Thoracic aorta (tissue), 2 donors: Measurements from ENCODE around the gene DNAH1. TPM values are rescaled to one million over a fixed set of nuclear protein-coding genes. Genes with fewer than 3 reads are reported as not detected.

ENCODE experiments used
- ATAC-seq: fragments of 150-250 bp; one replicate; pipeline ENCODE4 v1.8.0; 2017; ENCODE audit warnings: low read depth; ENCODE audit not compliant: insufficient number of reproducible peaks, low FRiP score
- DNase-seq: peaks from one replicate; pipeline ENCODE4 v3.0.0-alpha.2; 2020; ENCODE audit warnings: low spot score
- H3K27ac ChIP-seq, 2 donors: fragments of 200-600 bp; sonication (generic); 1 replicate in 1 of 2; 2 replicates in 1 of 2; pipeline ENCODE4 v1.5.1; 2016; ENCODE audit warnings: mild to moderate bottlenecking in 2 of 2, moderate library complexity in 2 of 2
- H3K27me3 ChIP-seq: fragments of 200-600 bp; sonication (generic); replicated peaks from 2 replicates; pipeline ENCODE4 v1.6.0; 2016; ENCODE audit warnings: mild to moderate bottlenecking; ENCODE audit not compliant: insufficient read depth
- H3K36me3 ChIP-seq: fragments of 200-600 bp; sonication (generic); one replicate; pipeline ENCODE4 v1.5.1; 2016
- H3K4me1 ChIP-seq, 2 donors: fragments of 200-600 bp; sonication (generic); 1 replicate in 1 of 2; 2 replicates in 1 of 2; pipeline versions ENCODE4 v1.5.1 to v1.6.0; 2016; ENCODE audit warnings: low read depth in 2 of 2, mild to moderate bottlenecking in 1 of 2; ENCODE audit not compliant: control insufficient read depth in 1 of 2
- H3K4me3 ChIP-seq: fragments of 200-600 bp; sonication (generic); 2 replicates; pipeline ENCODE4 v1.5.1; 2016; ENCODE audit warnings: mild to moderate bottlenecking
- H3K9me3 ChIP-seq: fragments of 200-600 bp; sonication (generic); 2 replicates; pipeline ENCODE4 v1.5.1; 2016
- CTCF ChIP-seq: fragments of 200-600 bp; sonication (generic); IDR thresholded peaks from one replicate; pipeline ENCODE4 v1.5.1; 2019; ENCODE audit warnings: antibody characterized with exemption
- total RNA-seq, 2 donors: library from RNA; depleted of rRNA; stranded (reverse); fragments of >200 nt; gene quantifications; one replicate each; pipeline versions ENCODE4 v1.1.0 to v1.2.3, GENCODE V29; 2016

DNAH1 gene
- total RNA-seq, 2 donors from 2014 or later, result 14.6 to 21.0 TPM

GRCh38 chr3:52400275-52400793 is 84.2 kb downstream of the DNAH1 start:
- H3K27ac ChIP-seq, result no peak overlapping the region
- ATAC-seq (no peak), DNase-seq (no peak)
- H3K9me3 ChIP-seq, result no peaks in the 10 kb centered on the region
- no peak overlapping the region for H3K4me3 ChIP-seq
- no peak for TF ChIP-seq CTCF
- H3K4me1 ChIP-seq, result no peaks in the 10 kb centered on the region
- peaks cover 50% of the 10 kb centered on the region for H3K36me3 ChIP-seq
- H3K27me3 ChIP-seq, result no peaks in the 10 kb centered on the region

- DNase-seq, result no peak
- Histone ChIP-seq H3K27ac (no peak overlapping the region), H3K27me3 (no peaks in the 10 kb centered on the region), H3K4me1 (no peaks in the 10 kb centered on the region), H3K9me3 (no peaks in the 10 kb centered on the region), H3K4me3 (no peak overlapping the region), H3K36me3 (peaks cover 56% of the 10 kb centered on the region)
- no peak for ATAC-seq
- TF ChIP-seq CTCF, result no peak
Measured at GRCh38 chr3:52401021-52401420, 84.9 kb downstream of the DNAH1 start.

- DNase-seq (no peak), ATAC-seq (no peak)
- no peaks in the 10 kb centered on the region for H3K9me3 ChIP-seq
- no peak overlapping the region for H3K27ac ChIP-seq
- no peak for TF ChIP-seq CTCF
- H3K36me3 ChIP-seq, result peaks cover 62% of the 10 kb centered on the region
- H3K4me3 ChIP-seq, result no peak overlapping the region
- no peaks in the 10 kb centered on the region for H3K27me3 ChIP-seq
- H3K4me1 ChIP-seq, result no peaks in the 10 kb centered on the region
Measured at GRCh38 chr3:52401551-52401950, 85.4 kb downstream of the DNAH1 start.

- H3K36me3 ChIP-seq, result peaks cover 67% of the 10 kb centered on the region
- H3K27ac ChIP-seq, result no peak overlapping the region
- no peaks in the 10 kb centered on the region for H3K4me1 ChIP-seq
- H3K9me3 ChIP-seq, result no peaks in the 10 kb centered on the region
- ATAC-seq (no peak), DNase-seq (no peak)
- TF ChIP-seq CTCF, result no peak
- H3K4me3 ChIP-seq, result no peak overlapping the region
- H3K27me3 ChIP-seq, result no peaks in the 10 kb centered on the region
Measured at GRCh38 chr3:52402101-52402521, 86.0 kb downstream of the DNAH1 start.

GRCh38 chr3:52402706-52403270 is 86.7 kb downstream of the DNAH1 start:
- peaks cover 0 to 6% of the 10 kb centered on the region in 2 donors for H3K4me1 ChIP-seq
- no peak overlapping the region for H3K27ac ChIP-seq
- H3K9me3 ChIP-seq, result no peaks in the 10 kb centered on the region
- no peak for ATAC-seq
- TF ChIP-seq CTCF, result no peak
- no peak overlapping the region for H3K4me3 ChIP-seq
- no peak for DNase-seq
- H3K27me3 ChIP-seq, result no peaks in the 10 kb centered on the region
- peaks cover 72% of the 10 kb centered on the region for H3K36me3 ChIP-seq
